Stimulated activated CD8-positive, alpha-beta memory T cell treated with anti-CD3 and anti-CD28 coated beads, Interleukin-12 subunit alpha, Interleukin-12 subunit beta, amount 100 ng/mL, for 24 hours (primary cell): ENCODE results near the gene CALU.

ENCODE experiments used
- DNase-seq: peaks from one replicate; pipeline ENCODE4 v3.0.0-alpha.2; 2020; ENCODE audit errors: extremely low read depth

The CALU gene

DNA sequence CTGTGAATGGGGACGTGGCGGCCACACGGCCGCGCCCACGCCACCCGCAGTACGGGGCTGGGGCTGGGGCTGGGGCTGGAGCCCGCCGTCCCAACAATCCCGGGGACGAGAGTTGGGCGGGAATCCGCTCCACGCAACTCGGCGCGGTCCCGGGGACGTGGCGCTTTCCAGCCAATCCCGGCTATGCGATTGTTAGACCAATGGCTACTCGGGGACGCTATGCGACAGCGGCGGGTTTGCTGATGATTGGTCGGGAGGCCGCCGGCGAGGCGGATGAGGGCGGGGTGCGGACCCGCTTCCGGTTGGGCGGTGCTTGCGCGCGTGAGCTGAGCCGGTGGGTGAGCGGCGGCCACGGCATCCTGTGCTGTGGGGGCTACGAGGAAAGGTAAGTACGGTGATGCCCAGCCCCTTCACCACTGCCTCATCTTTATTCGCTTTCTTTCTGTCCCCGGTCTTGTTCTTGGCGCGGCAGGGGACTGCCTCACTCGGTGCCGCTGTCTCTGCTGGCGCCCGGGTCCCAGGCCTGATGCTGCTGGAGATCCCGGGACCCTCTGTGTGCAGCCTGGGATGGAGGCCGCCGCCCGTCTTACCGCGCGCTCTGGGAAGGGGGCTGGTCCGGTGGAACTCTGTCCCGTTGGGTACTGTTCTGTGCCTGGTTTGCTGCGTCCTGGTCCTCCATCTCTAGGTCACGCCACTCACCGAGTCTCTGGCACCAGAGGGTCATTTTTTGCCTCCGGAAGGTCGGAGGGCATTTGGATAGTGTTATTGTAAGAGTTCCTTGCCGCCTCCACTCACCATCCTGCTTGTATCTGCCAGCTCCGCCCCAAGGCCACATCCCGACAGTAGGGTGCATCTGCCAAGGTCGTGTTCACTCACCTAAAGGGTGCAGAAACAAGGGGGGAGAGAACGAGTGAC, at the start of gene CALU:
Gene CALU, plus strand, starts transcription at position 312 of the 915 bp plus-strand sequence. CDS start 9,225 bp downstream, outside the sequence.
- DNase-seq = peak; percentile 84

DNA sequence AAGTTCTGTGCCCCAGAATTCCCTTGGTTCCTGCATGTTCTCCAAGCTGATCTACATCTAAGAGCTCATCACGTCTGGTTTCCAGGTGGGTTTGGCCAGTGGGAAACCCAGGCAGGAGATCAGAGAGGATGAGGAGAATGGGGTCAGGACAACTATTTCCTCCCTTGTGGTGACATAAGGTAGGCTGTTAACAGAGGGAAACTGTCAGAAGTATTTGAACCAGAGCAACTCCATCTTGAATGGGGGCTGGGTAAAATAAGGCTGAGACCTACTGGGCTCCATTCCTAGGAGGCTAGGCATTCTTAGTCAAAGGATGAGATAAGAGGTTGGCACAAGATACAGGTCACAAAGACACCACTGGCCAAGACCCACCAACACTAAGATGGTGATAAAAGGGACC, 47.9 kb upstream of the CALU start:
- DNase-seq = no peak

GRCh38 chr7:128692623-128693270, 46.4 kb upstream of the CALU start:
- DNase-seq = no peak

DNA sequence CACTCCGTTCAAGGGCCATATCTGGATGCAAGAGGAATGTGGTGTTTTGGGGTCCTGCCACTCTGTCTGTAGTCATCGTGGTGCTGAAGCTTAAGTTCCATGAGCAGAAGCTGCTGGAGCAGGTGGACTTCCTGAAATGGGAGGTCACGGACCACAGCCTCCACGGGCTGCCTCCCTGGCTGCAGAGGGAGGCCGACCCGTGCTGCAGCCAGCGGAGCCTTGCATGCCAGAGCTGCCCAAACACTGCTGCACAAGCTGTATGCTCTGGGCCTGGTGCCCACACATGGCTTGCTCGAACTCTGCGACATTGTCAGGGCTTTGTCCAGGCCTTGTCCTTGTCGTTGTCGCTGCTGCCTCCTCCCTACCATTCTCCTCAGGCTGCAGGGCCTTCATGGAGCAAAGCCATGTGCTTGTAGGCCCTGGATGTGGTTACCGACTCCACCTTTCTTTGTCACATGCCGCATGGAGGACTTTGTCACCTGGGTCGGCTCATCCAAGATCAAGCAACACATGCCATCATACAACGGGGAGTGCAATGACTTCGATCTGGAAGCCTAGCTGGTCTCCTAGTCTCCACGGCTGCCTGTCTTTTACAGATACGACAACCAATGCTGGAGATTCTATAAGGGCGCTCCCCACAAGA, 45.7 kb upstream of the CALU start:
- DNase-seq = no peak

DNA sequence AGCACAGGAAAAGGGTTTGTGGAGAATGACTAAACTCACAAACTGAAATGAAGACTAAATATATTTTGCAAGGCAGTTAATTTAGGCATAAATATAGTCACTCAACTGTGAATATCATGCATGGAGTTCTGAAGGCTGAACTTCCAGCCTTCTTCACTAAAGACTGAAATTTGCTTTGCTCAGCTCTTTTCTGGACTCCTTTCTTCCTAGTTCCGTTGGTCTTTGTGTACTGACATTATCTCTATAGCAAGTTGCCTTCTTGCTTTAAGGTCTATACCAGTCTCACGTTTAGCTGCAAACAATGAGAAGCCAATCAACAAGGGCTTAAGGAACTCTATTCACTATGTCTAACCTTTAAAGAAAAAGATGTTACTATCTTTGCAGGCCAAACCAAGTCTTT, 44.4 kb upstream of the CALU start:
- DNase-seq = no peak

GRCh38 chr7:128697302-128697905, 41.8 kb upstream of the CALU start:
- DNase-seq = peak; percentile 21

- DNase-seq = no peak
Observed at GRCh38 chr7:128699196-128699712, 39.9 kb upstream of the CALU start.

DNA sequence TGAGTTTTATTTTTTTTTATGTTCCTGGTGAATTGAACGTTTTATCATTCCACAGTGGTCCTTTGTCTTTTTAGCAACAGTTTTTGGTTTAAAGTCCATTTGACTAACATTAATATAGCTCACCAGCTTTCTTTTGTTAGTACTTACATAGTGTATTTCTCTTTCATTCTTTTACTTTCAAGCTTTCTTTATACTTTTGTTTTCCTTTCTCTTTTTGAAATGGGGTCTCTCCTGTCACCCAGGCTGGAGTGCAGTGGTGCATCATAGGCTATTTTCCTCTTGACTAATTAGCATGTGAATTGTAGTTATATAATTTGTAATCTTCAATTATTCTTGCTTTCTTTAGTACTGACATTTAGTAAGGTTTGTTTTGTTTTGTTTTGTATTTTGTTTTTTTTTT, 39.3 kb upstream of the CALU start:
- DNase-seq = no peak

- no peak for DNase-seq
Observed at GRCh38 chr7:128701062-128701785, 37.9 kb upstream of the CALU start.

- DNase-seq = no peak
Observed at GRCh38 chr7:128703609-128704241, 35.4 kb upstream of the CALU start.

DNA sequence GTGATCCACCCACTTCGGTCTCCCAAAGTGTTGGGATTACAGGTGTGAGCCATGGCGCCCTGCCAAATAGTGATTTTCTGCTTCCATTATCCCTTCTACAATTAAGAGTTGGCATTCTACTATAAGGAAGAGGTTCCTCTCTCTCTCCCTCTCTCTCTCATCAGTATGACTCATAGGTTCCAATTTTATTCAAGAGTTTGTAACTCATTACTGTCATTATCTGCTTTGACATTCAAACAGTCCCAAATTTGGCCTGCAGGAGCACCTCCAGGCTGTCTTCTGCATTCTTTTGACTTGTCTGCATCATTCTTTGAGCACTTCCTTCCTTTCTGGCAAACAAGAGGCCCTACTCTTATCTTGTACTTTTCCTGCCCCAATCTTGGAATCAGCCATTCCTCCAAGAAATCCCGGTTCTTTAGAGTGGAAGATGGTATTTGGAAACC, 33.2 kb upstream of the CALU start:
- no peak for DNase-seq

DNA sequence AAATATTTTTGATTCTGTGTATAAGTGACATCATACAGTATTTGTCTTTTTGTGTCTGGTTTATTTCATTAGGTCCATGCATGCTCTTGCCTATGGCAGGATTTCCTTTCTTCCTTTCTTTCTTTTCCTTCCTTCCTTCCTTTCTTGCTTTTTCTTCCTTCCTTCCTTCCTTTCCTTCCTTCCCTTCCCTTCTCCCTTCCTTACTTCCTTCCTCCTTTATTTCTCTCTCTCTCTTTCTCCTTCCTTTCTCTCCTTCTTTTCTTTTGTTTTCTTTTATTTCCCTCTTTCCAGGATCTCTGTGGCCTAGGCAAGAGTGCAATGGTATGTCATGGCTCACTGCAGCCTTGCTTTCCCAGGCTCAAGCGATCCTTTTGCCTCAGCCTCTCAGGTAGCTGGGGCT, 31.4 kb upstream of the CALU start:
- no peak for DNase-seq

DNA sequence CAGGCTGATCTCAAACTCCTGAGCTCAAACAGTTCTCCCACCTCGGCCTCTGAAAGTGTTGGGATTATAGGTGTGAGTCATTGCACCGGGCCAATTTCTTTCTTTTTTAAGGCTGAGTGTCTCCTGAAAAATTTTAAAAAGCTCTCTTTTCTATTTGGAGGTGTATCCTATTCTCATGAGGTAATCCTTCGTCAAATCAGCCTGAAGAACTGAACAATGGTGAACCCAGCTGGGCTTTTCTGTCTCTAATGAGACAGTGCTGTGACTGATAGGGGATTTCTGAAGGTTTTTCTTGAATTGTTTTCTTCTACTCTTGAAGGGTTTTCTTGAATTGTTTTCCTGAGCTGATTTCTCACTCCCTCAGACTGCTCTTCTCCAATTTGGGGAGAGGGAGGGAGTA, 30.9 kb upstream of the CALU start:
- DNase-seq = no peak

DNA sequence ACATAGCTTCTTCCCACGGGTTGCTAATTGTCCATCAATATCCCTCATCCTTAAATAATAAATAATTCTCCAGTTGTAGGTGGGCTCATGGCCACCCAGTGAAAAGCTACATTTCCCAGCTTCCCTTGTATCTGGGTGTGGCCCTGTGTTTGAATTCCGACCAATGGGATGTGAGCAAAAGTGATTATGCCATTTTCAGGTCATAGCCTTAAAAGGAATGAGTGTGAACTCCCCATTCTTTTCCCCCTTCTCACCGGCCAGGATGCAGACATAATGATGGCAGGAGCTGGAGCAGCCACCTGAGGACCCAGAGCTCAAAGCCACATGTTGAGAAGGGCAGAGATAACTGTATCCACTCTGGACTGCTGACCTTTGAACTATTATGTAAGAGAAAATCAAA, 30.3 kb upstream of the CALU start:
- DNase-seq = no peak

GRCh38 chr7:128710481-128710880, 28.7 kb upstream of the CALU start:
- DNase-seq = no peak

DNA sequence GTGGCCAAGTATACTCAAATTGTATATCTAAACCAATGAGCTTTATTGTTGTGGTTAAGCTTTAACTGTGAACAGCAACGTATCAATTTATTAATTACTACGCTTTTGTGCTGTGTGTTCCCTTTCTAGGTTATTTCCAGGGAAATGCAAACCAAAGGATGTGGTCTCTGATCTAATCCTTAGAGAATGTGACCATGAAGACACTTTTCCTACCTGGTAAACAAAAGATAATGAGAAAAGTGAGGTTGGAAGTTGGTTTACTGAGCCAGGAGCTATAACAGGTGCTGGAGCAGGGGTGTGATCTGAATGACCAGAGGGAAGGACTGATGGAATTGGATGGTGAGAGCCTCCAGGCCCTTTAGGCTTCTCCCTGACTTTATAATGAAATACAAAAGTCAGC, 25.4 kb upstream of the CALU start:
- DNase-seq = no peak

GRCh38 chr7:128714701-128715495, 24.3 kb upstream of the CALU start:
- DNase-seq = no peak

DNA sequence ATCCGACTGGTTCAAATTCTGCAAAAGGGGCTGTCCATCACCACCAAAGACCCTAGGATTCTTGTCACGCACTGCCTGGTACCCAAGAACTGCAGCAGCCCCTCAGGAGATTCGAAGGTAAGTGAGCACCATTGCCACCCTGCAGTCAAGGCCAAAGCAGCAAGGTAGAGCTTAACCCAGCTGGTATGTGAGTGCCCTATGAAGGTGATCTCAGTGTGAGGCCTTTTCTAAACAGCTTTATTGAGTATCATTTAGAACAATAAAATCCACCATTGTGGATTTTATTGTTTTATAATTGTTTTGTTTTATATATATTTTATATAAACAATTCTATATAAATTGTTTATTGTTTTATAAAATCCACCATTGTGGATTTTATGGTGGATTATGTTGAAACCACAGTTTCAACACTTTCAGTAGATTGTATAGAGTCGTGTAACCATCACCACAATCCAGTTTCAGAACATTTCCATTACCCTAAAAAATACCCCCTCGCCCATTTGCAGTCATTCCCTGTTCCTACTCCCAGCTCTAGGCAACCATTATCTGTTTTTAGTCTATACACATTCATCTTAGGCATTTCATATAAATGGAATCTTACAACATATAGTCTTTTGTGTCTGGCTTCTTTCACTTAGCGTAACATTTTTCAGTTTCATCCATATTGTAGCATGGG, 20.1 kb upstream of the CALU start:
- no peak for DNase-seq

DNA sequence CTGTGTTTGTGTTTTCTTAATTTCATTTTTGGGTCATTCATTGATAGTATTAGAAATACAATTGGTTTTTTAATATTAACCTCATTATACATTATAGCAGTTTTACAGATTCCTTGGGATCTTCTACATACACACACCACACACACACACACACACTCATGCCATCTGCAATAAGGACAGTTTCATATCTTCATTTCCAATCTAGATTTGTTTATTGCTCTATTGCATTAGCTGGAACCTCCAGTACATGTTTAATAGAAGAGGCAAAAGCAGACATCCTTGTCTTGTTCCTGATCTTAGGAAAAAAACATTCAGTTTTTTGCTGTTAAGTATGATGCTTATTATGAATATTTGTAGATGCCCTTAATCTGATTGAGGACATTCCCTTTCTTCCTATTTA, 17.8 kb upstream of the CALU start:
- DNase-seq = no peak
